Measurements from ENCODE around the gene DIP2C.

- TF ChIP-seq CTCF (IDR thresholded peaks at IDR 0.05) (no peak), EP300 (IDR thresholded peaks at IDR 0.05; ENCODE audit: low read depth) (no peak)
These were observed 303.7 kb downstream of the DIP2C start for GRCh38 chr10:385571-386300.

All from transverse colon (tissue), 3 donors.